GM12872 (cell line): ENCODE measurements around the gene ANAPC7.

Experiments
- TF ChIP-seq, protein P1 (sequence below): IDR thresholded peaks from 3 replicates; pipeline ENCODE4 v1.5.1; 2011; ENCODE audit warnings: low read depth, mild to moderate bottlenecking, low read length, moderate library complexity; ENCODE audit not compliant: insufficient read depth

The ANAPC7 gene

DNA sequence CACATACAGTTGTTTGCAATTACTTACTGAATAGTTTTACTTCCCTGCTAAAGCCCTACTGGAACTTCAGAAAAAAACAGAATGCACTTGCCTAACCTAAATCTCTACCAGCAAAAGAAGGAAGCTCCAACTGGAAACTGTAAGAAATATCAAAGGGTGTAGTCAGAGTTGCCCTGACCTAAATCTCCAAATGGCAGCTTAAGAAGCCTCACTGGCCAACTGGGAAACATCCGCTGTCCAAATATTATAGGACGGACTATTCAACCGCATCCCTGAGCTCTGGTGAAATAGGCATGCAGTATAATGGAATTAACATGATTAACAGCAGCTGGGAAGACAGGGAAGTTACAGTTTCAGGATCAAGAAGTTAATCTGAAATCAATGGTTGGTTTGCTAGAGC, 24.3 kb downstream of the ANAPC7 start:
- TF ChIP-seq, protein P1, sequence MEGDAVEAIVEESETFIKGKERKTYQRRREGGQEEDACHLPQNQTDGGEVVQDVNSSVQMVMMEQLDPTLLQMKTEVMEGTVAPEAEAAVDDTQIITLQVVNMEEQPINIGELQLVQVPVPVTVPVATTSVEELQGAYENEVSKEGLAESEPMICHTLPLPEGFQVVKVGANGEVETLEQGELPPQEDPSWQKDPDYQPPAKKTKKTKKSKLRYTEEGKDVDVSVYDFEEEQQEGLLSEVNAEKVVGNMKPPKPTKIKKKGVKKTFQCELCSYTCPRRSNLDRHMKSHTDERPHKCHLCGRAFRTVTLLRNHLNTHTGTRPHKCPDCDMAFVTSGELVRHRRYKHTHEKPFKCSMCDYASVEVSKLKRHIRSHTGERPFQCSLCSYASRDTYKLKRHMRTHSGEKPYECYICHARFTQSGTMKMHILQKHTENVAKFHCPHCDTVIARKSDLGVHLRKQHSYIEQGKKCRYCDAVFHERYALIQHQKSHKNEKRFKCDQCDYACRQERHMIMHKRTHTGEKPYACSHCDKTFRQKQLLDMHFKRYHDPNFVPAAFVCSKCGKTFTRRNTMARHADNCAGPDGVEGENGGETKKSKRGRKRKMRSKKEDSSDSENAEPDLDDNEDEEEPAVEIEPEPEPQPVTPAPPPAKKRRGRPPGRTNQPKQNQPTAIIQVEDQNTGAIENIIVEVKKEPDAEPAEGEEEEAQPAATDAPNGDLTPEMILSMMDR = no peak

- TF ChIP-seq, protein P1 = no peak
Observed at GRCh38 chr12:110373962-110374611, 29.4 kb downstream of the ANAPC7 start.

DNA sequence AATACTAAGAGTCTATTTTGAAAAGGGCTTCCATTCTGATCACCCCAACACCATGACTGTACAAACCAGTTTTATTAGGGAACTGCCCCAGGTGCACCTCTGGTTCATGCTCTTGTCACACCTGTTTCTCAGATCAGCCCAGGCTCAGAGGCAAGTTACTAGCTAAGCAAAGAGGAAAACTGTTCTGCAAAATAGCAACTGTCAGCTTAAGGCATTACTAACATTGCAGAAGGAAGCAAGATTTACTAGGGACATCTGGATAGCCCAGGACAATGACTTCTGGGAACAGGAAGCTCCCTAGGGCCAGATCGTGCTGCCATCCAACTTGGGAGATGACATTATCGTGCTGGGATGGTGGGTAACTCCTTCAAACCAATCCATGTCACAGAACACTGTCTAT, 30.1 kb downstream of the ANAPC7 start:
- TF ChIP-seq, protein P1 = no peak

DNA sequence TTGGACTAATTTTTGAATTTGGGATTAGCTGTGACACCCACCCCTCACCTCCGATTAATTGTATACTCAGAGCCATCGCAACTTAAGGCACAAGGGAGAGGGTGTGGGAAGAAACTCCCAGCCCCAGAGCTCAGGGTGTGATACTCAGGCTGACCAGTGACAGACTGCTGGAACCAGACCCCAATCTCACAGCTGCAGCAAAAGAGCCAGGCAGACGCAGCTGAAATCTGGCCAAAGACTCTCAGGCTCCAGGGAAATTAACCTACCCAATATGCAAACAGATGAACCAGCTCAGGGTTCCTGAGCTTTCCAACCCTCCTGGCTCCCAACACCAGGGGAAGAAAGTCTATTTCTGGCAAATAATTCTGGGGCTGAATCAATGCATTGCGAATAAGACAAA, 30.5 kb downstream of the ANAPC7 start:
- TF ChIP-seq, protein P1 = no peak

DNA sequence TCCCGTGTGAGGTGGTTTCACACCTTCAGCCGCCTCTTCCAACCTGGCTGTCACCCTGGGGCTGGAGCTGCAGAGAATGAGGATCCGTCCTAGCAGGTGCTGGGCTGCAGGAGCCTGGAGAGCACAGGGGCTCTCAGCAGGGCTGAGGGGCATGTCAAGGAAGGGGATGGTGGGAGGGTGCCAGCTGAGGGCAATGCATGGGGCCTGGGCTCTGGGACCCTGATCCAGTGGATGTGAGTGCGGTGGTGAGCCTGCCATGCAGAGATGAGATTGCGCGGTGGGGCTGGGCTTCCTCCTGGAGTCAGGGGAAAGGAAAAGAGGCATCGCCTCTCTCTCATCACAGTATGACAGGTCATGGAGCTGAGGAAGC, 31.5 kb downstream of the ANAPC7 start:
- TF ChIP-seq, protein P1 = no peak

DNA sequence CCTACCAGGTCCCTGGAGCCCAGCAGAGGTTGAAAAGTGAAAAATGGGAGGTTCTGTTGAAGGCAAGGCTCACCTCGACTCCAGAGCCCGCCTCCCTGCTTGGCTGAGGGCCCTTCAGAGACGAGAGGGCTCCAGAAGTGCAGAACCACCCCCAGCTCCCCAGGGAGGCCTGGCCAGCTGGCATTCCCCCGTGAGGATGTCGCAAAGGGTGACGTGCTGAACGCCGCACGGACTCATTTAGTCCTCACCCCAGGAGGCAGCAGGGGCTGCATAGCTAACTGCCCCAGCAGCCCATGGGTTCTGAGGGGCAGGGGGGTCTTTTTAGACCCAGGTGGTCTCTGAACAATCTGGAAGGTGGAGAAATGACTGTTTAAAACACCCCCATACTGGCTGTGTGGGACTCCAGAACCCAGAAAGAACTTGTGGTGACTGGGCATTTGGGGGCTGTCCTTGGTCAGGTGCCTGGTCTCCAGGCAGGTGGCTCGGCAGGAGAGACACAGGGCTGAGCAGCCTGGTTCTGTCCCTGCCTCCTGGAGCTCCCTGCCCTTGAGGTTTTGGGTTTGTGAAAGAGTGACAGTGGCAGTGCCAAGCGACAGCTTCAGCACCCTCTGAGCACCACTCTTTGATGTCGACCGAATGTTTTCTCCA, 32.0 kb downstream of the ANAPC7 start:
- TF ChIP-seq, protein P1 = no peak

DNA sequence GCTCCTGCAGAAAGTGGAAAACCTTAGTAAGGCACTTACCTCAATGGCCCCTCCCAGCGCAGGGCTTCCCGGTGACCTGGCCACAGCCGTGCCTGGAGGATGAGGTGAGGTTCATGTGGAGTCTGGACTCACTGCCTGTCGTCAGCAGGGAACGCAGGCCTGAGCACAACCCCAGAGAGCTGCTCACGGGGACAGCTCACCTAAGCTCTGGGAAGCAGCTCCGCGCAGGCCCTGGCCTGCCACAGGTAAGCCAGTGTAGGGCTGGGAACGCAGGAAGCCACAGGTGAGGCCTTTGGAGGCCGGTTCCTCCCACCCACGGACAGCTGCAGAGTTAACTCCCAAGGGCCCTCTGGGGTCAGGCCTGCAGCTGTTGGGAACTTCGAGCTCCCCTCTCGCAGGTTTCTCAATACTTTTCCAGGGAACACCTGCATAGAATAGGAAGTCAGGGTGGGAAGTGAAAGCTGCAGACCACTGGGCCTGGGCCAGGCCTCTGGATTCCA, 32.7 kb downstream of the ANAPC7 start:
- TF ChIP-seq, protein P1 = no peak
